SHP77 treated with DMSO at 0.1 percent for 48 hours (cell line): ENCODE data around the gene FGF12.
"Not testable (repeated sequence)": the region's sequence is repeated elsewhere in the genome, so short reads cannot be mapped to it uniquely, and the experiment has no call there.

ENCODE experiments used
- DNase-seq: peaks from one replicate; lab custom pipeline; 2025; lab: John Stamatoyannopoulos, UW

The FGF12 gene

DNA sequence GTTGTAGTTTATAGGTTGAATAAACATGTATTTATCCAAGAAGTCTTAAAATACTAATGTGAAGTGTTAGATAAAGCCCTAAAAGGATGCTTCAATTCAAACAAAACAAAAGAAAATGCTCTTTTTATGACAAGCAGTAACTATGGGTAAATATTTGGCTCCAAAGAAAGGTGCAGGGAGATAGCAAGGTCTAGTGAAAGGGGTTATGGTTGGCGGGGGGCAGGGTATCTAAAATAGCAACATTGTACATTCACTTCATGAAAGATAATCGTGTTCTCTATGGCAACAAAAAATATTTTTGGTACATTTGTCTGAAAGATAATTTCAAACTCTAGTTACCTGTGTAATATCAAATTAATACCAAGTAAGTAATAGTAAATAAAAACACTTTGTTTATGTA is 149.5 kb downstream of the FGF12 start:
- DNase-seq = no peak

DNA sequence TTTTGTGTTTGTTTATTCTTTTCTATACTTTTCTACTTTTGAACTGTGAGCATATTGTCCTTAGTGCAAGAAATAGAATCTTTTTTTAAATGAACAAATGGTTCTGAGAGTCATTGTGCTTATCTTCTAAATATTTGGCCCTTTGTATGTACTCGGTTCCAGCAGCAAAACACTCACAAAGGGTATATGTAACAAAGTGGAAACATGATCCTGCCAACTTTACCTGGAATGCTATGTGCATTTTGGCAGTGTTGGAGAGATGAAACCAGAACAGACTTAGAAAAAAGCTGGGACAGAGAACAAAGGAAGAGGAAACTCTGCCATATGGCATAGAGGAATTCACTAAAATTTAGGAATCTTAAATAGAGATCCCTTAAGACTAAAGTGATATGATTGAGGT is 150.1 kb downstream of the FGF12 start:
- DNase-seq = no peak

DNA sequence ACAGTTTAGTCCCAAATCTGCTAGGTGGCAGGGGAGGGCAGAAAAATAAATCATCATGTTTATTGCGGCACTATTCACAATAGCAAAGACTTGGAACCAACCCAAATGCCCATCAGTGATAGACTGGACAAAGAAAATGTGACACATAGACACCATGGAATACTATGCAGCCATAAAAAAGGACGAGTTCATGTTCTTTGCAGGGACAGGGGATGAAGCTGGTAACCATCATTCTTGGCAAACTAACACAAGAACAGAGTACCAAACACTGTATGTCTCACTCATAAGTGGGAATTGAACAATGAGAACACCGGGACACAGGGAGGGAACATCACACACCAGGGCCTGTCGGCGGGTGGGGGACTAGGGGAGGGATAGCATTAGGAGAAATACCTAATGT is 150.6 kb downstream of the FGF12 start:
- not testable (repeated sequence) for DNase-seq

DNA sequence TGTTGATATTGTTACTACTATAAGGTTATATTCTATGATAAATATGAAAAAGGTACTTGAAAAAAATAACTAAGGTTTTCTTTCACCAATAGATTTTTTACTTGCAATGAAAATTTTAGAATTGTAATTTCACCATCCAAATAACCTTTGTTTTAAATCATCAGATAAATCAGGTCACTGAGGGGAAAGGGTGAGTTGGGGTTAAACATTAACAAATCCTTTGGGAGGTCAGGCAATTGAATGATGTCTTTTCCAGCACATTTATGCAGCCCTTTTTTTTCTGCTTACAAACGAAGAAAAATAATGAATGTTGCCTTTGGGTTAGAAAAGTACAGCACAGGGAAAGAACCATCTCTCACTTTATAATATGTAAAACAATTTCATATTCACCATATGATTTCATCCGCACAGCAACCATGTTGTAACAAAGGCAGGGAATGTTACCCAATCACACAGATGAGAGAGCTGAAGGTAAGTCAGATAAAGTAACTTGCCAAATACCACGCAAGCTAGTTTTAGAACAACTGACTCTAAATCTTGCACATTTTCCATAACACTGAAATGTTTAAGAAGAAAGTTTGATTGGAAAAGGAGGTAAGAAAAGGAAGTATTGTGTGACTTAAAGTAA is 151.3 kb downstream of the FGF12 start:
- no peak for DNase-seq

DNA sequence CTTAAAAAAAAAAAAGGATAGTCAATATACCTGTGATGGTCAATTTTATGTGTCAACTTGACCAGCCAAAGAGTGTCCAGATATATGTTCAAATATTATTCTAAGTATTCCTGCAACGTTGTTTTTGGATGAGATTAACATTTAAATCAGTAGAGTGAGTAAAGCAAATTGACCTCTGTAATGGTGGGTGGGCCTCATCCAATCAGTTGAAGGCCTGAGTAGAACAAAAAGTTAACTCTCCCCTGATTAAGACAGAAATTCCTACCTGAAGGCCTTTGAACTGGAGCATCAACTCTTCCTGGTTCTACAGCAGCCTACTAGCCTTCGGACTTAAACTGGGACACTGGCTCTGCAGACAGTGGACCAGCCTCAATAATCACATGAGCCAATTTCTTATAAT is 154.1 kb downstream of the FGF12 start:
- no peak for DNase-seq

DNA sequence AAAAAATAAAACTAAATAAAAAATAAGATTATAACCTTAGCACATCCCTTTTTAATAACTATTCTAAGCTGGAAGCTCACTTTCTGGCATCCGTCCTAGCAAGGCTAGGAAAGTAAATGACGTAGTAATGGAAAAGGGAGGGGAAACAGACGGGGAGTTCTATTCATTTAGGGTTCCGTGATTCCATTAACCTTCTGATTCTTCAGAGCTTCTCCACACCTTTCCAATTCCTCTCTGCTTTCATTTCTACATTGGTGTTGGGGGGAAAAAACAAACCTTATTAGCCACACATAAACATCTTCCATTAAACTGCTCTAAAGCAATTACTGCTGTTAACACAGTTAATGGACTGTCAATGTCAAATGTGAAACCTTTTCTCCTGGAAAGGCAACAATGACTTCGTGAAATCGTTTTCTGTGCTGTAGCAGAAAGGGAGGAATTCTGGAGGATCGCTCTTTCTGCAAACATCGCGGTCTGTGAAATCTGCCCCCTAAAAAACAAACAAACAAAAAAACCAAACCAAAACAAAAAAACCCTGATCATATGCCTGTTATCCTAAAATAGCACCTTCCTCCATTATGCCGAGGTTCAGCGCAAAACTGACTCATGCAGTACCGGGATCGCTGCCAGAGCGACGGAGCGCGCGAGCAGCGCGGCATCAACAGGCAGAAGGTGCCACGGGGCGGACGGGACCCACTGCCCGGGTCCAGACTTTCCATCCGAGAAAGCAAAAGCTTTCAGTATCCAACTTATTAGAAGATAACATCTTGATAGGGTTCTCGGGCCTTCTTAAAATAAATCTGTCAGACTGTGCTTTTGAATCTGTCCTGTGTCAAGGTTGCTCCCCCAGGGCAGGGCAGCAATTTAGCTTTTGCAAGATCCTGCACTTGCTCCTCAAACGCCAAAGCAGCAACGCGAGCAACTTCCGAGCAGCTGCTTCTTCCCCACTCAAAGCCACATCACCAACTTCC is 156.2 kb downstream of the FGF12 start:
- peak; percentile 26 for DNase-seq

DNA sequence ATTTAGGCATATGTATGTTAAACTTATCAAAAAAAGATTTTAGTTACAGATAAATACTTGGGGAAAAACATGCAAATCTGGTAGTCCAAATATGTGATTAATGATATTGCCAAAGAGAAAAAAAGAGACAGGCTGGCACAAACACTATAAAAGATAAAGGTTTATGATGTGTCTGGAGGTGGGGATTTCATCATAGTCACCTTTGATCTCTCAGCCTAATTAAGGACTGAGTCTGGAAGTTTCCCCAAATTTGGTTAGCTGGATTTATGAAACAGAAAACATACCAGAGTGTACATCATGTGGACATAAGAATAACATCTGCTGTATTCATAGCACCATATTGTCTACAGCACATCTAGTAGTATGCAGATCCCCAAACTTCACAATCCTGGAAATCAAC is 157.0 kb downstream of the FGF12 start:
- no peak for DNase-seq

DNA sequence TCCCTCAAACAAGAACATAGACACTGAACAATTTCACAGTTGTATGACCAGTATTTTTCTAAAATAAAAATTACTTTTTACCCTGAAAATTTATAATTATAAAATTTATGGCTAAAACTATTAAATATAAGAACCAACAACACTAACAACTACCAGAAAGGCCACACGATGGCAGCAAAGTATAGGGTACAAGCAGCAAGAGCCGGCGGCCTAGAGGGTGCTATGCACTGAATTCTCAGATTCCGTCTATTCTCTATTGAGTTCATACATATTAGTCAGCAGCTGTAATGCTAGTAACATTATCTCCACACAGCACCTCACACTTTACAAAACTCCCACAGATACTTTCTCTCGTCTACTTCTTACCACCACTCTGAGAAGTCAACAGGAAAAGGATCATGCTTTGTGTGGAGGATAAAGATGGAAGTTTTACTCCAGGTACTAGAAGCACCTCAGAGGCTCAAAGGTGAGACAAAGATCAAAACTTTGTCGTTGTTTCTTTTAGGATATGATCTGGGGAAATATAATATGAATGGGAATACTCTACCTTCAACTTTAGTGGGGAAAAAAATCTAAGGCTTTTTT is 160.5 kb downstream of the FGF12 start:
- no peak for DNase-seq

DNA sequence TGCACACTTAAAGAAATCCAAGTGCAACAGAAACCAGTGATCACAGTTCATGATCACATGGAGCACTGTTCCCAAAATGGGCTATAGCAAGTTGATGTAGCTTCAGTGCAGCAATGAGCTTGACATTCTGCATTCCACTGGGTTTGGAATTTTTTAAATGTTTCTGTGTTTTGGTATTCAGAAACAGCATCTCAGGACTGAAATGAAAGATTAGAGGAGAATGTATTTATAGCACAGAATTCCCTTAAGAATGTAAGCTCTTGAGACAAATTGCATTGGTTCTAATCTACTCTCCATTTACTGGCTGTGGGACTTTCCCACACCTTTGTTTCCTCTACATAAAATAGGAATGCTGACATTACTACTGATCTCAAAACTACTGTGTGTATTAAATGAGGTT is 162.7 kb downstream of the FGF12 start:
- DNase-seq = no peak

DNA sequence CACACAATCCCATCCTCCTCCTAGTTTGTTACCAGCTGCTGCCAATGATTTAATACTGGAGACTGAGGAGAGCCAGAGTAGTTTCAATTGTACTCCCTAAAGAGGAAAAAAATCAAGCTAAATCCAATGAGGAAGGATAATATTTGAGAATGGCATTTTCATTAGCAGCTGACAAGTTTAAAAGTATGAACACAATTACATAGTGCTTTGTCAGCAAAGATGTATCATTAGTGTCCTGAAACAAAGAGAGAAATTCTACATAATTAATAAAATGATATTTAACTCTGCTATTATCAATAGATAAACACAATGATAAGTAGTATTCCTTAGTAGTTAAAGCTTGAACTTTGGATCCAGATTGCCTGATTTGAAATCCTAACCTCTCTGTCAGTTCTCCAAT is 163.9 kb downstream of the FGF12 start:
- no peak for DNase-seq

DNA sequence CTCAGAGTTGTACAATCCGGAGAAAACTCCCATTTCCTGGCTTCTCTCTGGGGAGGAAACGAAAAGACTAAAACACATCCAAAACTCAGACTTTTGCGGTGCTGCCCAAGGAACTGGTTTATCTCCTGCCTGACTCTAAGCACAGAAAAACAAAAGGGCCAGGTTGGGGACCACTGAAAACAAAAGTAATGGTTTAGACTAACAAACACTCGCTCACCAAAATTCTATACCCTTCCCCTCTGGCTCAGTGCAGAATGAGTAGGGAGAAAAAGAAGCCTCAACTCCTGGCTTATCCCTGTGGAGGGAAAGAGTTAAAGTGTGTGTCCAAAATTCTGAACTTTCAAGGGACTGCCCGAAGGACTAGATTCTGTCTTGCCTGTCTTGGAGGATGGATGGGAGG is 173.6 kb downstream of the FGF12 start:
- no peak for DNase-seq

DNA sequence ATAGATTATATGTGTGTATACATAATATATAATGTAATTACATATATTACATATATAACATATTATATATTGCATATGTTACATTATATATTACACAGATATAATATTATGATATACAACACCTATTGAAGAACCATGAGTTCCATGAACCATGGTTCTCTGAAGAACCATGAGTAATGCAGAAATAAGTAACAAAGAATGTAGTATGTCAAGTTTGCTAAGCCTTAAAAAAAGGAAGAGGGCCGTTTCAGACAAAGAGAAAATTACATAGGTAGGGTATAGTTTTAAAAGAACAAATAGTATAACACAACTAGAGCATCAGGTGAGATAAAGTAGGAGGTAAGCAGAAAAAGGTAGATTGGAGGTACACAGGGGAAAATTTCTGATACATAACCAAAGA is 177.0 kb downstream of the FGF12 start:
- DNase-seq = no peak

DNA sequence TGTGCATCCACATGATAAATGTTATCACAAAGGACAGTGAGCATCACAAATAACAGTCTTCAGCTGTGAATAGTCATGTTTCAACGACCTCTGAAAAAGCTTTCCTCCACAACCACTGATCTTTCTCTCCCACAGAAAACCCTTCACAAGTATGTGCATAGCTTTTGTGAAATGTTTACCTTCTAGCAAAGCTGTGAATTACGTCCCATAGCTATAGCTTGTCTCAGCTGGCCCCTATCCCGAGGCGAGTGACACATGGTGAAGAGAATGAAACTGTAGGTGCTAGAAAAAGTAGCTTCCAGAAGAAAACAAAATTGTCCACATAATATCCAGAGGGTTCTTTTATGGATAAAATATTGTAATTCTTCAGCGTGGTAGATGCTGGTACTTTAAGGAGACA is 182.0 kb downstream of the FGF12 start:
- DNase-seq = no peak

DNA sequence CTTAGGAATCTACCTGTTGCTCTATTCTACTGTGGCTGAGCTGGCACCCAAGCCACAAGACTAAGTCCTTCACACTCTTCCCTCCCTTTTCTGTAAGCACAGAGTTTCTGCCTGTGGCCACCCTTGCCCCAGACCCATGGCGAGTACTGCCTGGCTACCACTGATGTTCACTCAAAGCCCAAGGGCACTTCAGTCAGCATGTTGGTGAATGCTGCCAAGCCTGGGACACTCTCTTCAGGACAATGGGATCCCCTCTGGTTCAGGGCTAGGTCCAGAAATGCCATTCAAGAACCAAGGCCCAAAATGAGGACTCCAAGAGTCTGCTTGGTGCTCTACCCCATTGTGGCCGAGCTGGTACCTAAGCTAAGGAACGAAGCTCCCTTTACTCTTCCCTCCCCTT is 184.2 kb downstream of the FGF12 start:
- DNase-seq = no peak

DNA sequence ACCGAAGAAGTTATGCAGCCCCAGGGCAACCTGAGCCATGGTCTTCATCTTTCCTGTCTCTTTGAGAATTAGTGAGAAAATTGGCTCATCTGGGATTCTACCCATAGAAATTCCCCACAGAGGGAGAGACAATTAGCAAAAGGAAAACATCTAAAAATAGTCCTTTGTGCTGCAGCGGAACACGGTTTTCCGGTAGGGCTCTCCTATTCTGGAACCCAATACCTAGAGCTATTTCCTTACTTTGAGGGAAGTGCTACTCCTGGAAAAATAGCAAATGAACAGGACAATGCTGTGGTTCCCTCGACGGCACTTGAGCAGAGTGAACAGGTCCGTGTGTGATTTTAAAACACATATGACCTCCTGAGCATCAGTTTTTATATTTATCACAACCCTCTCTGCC is 210.5 kb downstream of the FGF12 start:
- no peak for DNase-seq

DNA sequence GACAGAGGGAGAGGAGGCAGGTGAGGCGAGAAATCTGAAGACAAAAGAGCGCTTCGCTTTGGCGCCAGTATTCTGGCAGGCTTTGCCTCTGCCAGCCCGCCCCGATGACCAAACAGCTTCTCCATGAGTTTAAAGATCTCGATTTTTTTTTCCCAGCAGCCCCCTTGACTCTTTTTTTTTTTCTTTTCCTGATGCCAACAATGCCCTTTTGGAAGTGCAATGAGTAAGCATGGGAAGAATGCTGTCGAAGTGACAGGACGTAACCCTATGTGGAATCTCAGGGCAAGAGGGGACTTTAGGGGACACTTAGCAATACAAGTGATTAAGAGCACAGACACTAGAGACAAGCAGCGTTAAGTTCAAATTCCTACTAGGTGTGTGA is 211.7 kb downstream of the FGF12 start:
- DNase-seq = no peak

DNA sequence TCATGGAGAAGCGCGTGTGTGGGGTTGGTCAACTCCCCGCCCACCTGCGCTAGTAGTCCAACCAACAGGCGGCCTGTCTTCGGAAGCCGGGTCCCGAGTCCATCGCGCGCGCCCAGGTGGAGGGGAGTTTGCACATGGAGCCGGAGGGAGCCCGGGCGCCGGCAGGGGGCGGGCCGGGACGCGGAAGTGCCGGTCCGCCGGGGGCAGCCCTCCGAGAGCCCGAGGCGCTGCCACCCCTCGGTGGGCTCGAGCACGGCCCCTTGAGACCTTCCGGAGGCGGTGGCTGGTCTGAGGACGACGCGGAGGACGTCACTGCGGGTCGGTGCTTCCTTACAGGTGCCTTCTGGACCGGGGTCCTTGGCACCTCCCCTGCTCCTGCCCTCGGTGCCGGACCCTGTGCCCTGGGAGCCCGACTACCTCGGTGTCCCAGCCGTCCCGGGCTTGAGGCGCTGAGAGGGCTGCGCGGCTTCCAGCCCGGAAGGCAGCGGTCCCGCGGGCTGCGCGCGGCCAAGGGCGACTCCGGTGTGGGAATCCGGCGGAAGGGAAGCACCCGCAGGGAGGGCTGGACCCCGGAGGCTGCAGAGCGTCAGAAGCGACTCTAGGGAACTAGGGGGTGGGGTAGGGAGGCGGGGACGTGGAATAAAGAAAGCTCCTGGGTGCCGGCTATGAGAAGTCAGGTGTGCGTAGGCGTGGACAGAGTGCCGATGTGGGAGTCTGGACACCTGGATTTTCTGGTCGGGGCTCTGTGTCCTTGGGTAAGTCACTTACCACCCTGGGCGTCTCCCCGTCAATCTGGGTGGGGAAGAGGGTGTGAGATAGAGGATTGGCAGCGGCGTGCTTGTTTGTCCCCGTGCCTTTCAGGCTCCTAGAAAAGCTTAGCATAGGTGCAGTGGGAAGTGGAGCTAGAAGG is 212.3 kb downstream of the FGF12 start:
- peak; percentile 39 for DNase-seq

DNA sequence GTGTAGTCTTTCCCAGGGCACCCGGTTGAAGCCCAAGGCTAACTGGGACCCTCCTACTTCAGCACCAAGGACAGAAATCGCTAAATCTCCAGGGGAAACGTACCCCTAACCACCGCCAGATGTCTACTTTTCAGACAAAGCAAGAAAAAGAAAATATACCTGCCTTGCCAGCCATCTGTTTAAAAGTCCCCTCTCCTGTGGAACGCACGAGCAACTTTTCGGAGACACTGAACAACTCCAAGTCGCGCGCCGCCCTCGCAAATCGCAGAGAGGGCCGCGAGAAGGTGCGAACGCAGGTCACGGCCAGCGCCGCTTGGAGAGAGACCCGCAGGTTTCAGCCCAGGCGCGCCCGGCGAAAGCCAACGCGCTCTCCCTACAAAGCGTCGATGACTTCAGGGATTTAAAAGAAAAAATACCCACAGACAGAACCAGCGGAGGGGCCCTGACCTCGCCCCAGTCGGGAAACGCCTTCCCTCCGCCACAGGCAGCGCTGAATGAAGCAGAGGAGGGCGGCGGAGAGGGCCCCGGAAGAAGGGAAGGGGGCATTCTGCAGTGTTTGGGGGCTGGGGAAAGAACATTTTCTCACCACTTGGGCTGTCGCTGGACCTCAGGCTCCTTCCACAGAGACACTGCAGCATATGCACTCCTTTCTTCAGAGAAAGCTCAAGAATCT is 213.1 kb downstream of the FGF12 start:
- DNase-seq = no peak

DNA sequence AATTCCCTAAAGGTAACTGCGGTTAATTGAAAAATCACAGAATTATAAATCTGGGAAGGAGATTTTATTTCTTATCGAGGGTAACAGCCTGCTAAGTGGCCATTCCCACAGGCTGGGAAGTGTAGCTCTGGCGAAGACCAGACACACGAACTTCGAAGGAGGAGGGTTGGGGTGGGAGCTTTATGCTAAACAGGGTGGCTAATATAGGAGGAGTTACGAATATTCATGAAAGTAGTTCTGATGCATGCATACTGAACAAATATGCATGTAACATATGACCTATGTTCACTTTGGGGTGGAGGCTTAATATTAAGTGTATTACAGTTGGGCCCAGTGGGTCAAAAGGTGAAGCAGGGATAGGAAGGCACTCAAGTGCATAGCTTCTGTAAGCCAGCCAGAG is 221.6 kb downstream of the FGF12 start:
- no peak for DNase-seq

DNA sequence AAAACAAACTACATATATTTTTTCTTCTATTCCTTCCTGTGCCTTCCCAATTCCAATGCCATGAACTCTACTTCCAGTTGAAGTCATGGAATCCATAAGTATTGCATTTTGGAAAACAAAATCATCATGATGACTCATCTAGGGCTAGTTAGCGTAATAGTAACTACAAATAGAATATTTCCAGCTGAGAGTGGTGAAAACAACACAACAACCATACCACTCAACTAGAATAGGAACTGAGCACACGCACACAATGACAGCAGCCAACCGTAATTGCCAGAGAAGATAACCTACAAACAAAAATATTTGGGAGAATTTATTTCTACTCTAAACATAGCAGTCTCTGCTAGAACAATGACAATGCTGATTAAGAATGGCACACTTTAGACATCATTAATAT is 225.9 kb downstream of the FGF12 start:
- no peak for DNase-seq

DNA sequence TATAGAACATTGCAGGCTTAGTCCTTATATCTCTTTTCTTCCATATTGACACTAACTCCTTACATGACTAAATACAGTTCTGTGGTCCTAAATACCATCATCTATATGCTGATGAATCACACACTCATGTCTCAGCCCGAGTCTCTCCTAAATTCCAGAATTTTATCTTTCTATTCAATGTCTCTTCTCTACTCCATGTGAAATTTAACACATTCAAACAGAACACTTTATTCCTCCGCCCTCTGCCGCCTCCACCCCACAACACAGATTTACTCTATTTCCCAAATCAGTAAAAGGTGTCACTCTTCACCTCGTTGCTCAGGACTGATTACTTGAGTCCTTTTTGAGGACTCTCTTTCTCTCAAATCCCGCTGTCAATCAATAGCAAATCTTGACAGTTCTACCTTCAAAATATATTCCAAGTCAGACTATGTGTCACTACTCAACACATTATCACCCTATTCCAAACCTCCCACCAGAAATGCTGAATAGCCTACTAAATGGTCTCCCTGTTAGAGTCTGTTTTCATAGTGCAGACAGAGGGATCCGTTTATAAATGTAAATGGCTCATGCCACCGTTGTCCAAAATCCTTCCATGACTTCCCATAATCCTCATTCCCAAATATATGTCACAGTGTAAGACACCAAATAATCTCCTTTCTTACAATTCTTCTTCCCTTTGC is 230.3 kb downstream of the FGF12 start:
- DNase-seq = no peak
